ENCODE results near the gene PPP2R1A.
"Not testable (repeated sequence)": the region's sequence is repeated elsewhere in the genome, so short reads cannot be mapped to it uniquely, and the experiment has no call there.

PPP2R1A gene

GRCh38 chr19:52237197-52237596 lies 47.3 kb downstream of the PPP2R1A start:
- DNase-seq (ENCODE audit: low read depth), result no peak

GRCh38 chr19:52237771-52238400 lies 48.0 kb downstream of the PPP2R1A start:
- H3K4me3 ChIP-seq (ENCODE audit: low read depth, low read length), result no peak overlapping the region
- peak; percentile 91 for TF ChIP-seq CTCF (IDR thresholded peaks at IDR 0.05; ENCODE audit: low read depth, low read length, missing control alignments)
- in situ Hi-C loops (cut with HindIII; ENCODE audit: low sequenced_read_pairs), result no loop called here
- peak; percentile 31 for DNase-seq (ENCODE audit: low read depth)

More at GRCh38 chr19:52237197-52237596, 47.3 kb downstream of the PPP2R1A start:
- no peak overlapping the region for H3K4me3 ChIP-seq (ENCODE audit: low read depth, low read length)
- in situ Hi-C loops (cut with HindIII; ENCODE audit: low sequenced_read_pairs), result no loop called here
- TF ChIP-seq CTCF (IDR thresholded peaks at IDR 0.05; ENCODE audit: low read depth, low read length, missing control alignments), result no peak

- in situ Hi-C loops (cut with HindIII; ENCODE audit: low sequenced_read_pairs), result no loop called here
- no peak for DNase-seq (ENCODE audit: low read depth)
- H3K4me3 ChIP-seq (ENCODE audit: low read depth, low read length), result no peak overlapping the region
- TF ChIP-seq CTCF (IDR thresholded peaks at IDR 0.05; ENCODE audit: low read depth, low read length, missing control alignments), result no peak
These were observed 54.2 kb downstream of the PPP2R1A start for GRCh38 chr19:52244021-52244420.

GRCh38 chr19:52248241-52248640 lies 58.4 kb downstream of the PPP2R1A start:
- DNase-seq (ENCODE audit: low read depth), result no peak
- in situ Hi-C loops (cut with HindIII; ENCODE audit: low sequenced_read_pairs), result no loop called here
- no peak overlapping the region for H3K4me3 ChIP-seq (ENCODE audit: low read depth, low read length)
- TF ChIP-seq CTCF (IDR thresholded peaks at IDR 0.05; ENCODE audit: low read depth, low read length, missing control alignments), result no peak

GRCh38 chr19:52258426-52258825 lies 68.6 kb downstream of the PPP2R1A start:
- no peak for TF ChIP-seq CTCF (IDR thresholded peaks at IDR 0.05; ENCODE audit: low read depth, low read length, missing control alignments)
- no peak overlapping the region for H3K4me3 ChIP-seq (ENCODE audit: low read depth, low read length)
- no peak for DNase-seq (ENCODE audit: low read depth)
- in situ Hi-C loops (cut with HindIII; ENCODE audit: low sequenced_read_pairs), result no loop called here

- DNase-seq (ENCODE audit: low read depth); H3K4me3 ChIP-seq (ENCODE audit: low read depth, low read length); in situ Hi-C loops (cut with HindIII; ENCODE audit: low sequenced_read_pairs): not testable (repeated sequence)
These were observed 75.7 kb downstream of the PPP2R1A start for GRCh38 chr19:52265556-52265955.

GRCh38 chr19:52269338-52270261 lies 79.7 kb downstream of the PPP2R1A start, which contains the start of gene ZNF766:
ZNF766 (plus strand) TSS chr19:52269587; CDS start chr19:52269614, 27 bp downstream.
- in situ Hi-C loops (cut with HindIII; ENCODE audit: low sequenced_read_pairs), result no loop called here
- TF ChIP-seq CTCF (IDR thresholded peaks at IDR 0.05; ENCODE audit: low read depth, low read length, missing control alignments), result no peak
- peak within 1 kb of the TSS; percentile 95 for H3K4me3 ChIP-seq (ENCODE audit: low read depth, low read length)
- peak; percentile 82 for DNase-seq (ENCODE audit: low read depth)

Data from astrocyte of the cerebellum (primary cell).